GM23338 (cell line): ENCODE measurements around the gene TAGAP. TPM values are rescaled to one million over a fixed set of nuclear protein-coding genes. Genes with fewer than 3 reads are reported as not detected.

Source experiments
- ATAC-seq: fragments of 200-7000 bp; cut with Tn5 transposase; 3 replicates; pipeline ENCODE4 v1.9.1; 2020
- DNase-seq: peaks from one replicate; pipeline ENCODE4 v3.0.0-alpha.2; 2015; ENCODE audit warnings: low spot score
- H2AFZ ChIP-seq: fragments of 200-600 bp; sonication (generic); 2 replicates; pipeline ENCODE4 v1.8.0; 2016; ENCODE audit warnings: antibody characterized with exemption, mild to moderate bottlenecking, moderate library complexity
- H3F3A ChIP-seq: fragments of 200-600 bp; sonication (generic); replicated peaks from 2 replicates; pipeline ENCODE4 v1.8.0; 2017; ENCODE audit warnings: antibody characterized with exemption, mixed run types, low read depth
- H3K27ac ChIP-seq: fragments of 200-600 bp; sonication (generic); 2 replicates; pipeline ENCODE4 v1.6.1; 2016; ENCODE audit warnings: low read depth
- H3K27me3 ChIP-seq: fragments of 200-600 bp; sonication (generic); 2 replicates; pipeline ENCODE4 v1.8.0; 2016; ENCODE audit warnings: mild to moderate bottlenecking, mixed run types, moderate library complexity; ENCODE audit not compliant: insufficient read depth
- H3K36me3 ChIP-seq: fragments of 200-600 bp; sonication (generic); 2 replicates; pipeline ENCODE4 v1.8.0; 2016; ENCODE audit warnings: mild to moderate bottlenecking; ENCODE audit not compliant: insufficient read depth
- H3K4me1 ChIP-seq: fragments of 200-600 bp; sonication (generic); 2 replicates; pipeline ENCODE4 v1.8.0; 2016; ENCODE audit warnings: mild to moderate bottlenecking, moderate library complexity; ENCODE audit not compliant: insufficient read depth
- H3K4me2 ChIP-seq: fragments of 200-600 bp; sonication (generic); 2 replicates; pipeline ENCODE4 v1.7.1; 2017; ENCODE audit warnings: mixed run types
- H3K4me3 ChIP-seq: fragments of 200-600 bp; sonication (generic); 2 replicates; pipeline ENCODE4 v1.6.1; 2016; ENCODE audit warnings: mixed run types
- H3K79me2 ChIP-seq: fragments of 200-600 bp; sonication (generic); replicated peaks from 2 replicates; pipeline ENCODE4 v1.8.0; 2017; ENCODE audit warnings: mild to moderate bottlenecking; ENCODE audit not compliant: insufficient read depth
- H3K9me2 ChIP-seq: fragments of 200-600 bp; sonication (generic); 2 replicates; pipeline ENCODE4 v1.8.0; 2017; ENCODE audit not compliant: insufficient read depth
- H4K20me1 ChIP-seq: fragments of 200-600 bp; sonication (generic); replicated peaks from 2 replicates; pipeline ENCODE4 v1.8.0; 2017; ENCODE audit warnings: mild to moderate bottlenecking; ENCODE audit not compliant: insufficient read depth
- H3K27ac Mint-ChIP-seq: 2 replicates; pipeline ENCODE4 v1.8.0; 2020; ENCODE audit warnings: inconsistent platforms, mild to moderate bottlenecking, moderate library complexity, mixed read lengths
- H3K27me3 Mint-ChIP-seq: 3 replicates; pipeline ENCODE4 v1.8.0; 2022; ENCODE audit warnings: low read depth, mild to moderate bottlenecking, moderate library complexity, mixed read lengths, inconsistent platforms; ENCODE audit not compliant: insufficient read depth, poor library complexity
- H3K36me3 Mint-ChIP-seq: 3 replicates; pipeline ENCODE4 v1.8.0; 2021; ENCODE audit warnings: low read depth, mild to moderate bottlenecking, inconsistent platforms, moderate library complexity, mixed read lengths
- H3K4me1 Mint-ChIP-seq: 3 replicates; pipeline ENCODE4 v1.8.0; 2020; ENCODE audit warnings: mild to moderate bottlenecking, inconsistent platforms, mixed read lengths
- H3K4me3 Mint-ChIP-seq: 3 replicates; pipeline ENCODE4 v1.8.0; 2021; ENCODE audit warnings: moderate library complexity, mild to moderate bottlenecking, inconsistent platforms, mixed read lengths
- H3K9me3 Mint-ChIP-seq: 3 replicates; pipeline ENCODE4 v1.8.0; 2020; ENCODE audit warnings: moderate library complexity, mild to moderate bottlenecking, inconsistent platforms, mixed read lengths
- CREB1 ChIP-seq: fragments of 250-450 bp; sonication (Bioruptor Pico); IDR thresholded peaks from 2 replicates; pipeline ENCODE4 v1.5.0; 2020; ENCODE audit warnings: low read depth, mild to moderate bottlenecking, moderate library complexity
- ETS1 ChIP-seq: IDR thresholded peaks from 2 replicates; pipeline ENCODE4 v1.6.1; 2016; ENCODE audit warnings: antibody characterized with exemption
- EZH2 ChIP-seq: fragments of 200-600 bp; sonication (generic); IDR thresholded peaks from one replicate; pipeline ENCODE4 v1.8.0; 2017; ENCODE audit warnings: antibody characterized with exemption, mild to moderate bottlenecking, low read depth; ENCODE audit not compliant: unreplicated experiment
- EZH2phosphoT487 ChIP-seq: fragments of 200-600 bp; sonication (generic); IDR thresholded peaks from one replicate; pipeline ENCODE4 v1.8.1; 2018; ENCODE audit warnings: antibody characterized with exemption; ENCODE audit not compliant: unreplicated experiment
- JUNB ChIP-seq: IDR thresholded peaks from one replicate; pipeline ENCODE4 v1.6.1; 2016; ENCODE audit warnings: antibody characterized with exemption; ENCODE audit not compliant: unreplicated experiment
- NANOG ChIP-seq: IDR thresholded peaks from 2 replicates; pipeline ENCODE4 v1.6.1; 2016; ENCODE audit warnings: antibody characterized with exemption, borderline replicate concordance
- POLR2AphosphoS5 ChIP-seq: IDR thresholded peaks from 2 replicates; pipeline ENCODE4 v1.6.1; 2016; ENCODE audit warnings: antibody characterized with exemption, low read depth
- STAT1 ChIP-seq: IDR thresholded peaks from one replicate; pipeline ENCODE4 v1.6.1; 2016; ENCODE audit warnings: antibody characterized with exemption; ENCODE audit not compliant: unreplicated experiment
- ZNF331 ChIP-seq: fragments of 250-450 bp; sonication (Bioruptor Pico); IDR thresholded peaks from 2 replicates; pipeline ENCODE4 v1.5.0; 2020; ENCODE audit warnings: low read depth, mild to moderate bottlenecking, moderate library complexity
- ZNF462 ChIP-seq: fragments of 250-450 bp; sonication (Bioruptor Pico); IDR thresholded peaks from 2 replicates; pipeline ENCODE4 v1.5.0; 2020; ENCODE audit warnings: mild to moderate bottlenecking, moderate library complexity
- polyA plus RNA-seq: library from polyadenylated mRNA; unstranded; fragments of >200 nt; fragmentation: Nextera tagmentation; extraction: Ambion mirVana; gene quantifications from 2 replicates; pipeline ENCODE4 v1.2.1, GENCODE V29; 2016
- total RNA-seq: library from RNA; depleted of rRNA; stranded (reverse); fragments of >200 nt; shearing (Covaris generic); gene quantifications from 2 replicates; pipeline ENCODE4 v1.2.3, GENCODE V29; 2014
- TF ChIP-seq, protein P1 (sequence below), 2 experiments: fragments of 200-600 bp in 1 of 2; sonication (generic) in 1 of 2; conservative IDR thresholded peaks; 2 replicates each; pipeline versions ENCODE4 v1.5.1 to v1.6.1; 2016 to 2017; ENCODE audit warnings: antibody characterized with exemption in 2 of 2, low read depth in 2 of 2, mild to moderate bottlenecking in 2 of 2, moderate library complexity in 1 of 2

TAGAP gene
- total and polyA plus RNA-seq, 2 experiments from 2014 or later = not detected

- Histone ChIP-seq H3K27ac (peak overlapping the region; percentile 3; the same call in 1 of the 2 replicates), H4K20me1 (no peaks in the 10 kb centered on the region), H3F3A (no peaks in the 10 kb centered on the region), H3K27me3 (no peaks in the 10 kb centered on the region), H2AFZ (0 out of 2 replicates have a peak overlapping the region, but pooled peaks have one; percentile 30), H3K36me3 (no peaks in the 10 kb centered on the region), H3K9me2 (no peaks in the 10 kb centered on the region), H3K4me3 (peak overlapping the region; percentile 36; the same call in 1 of the 2 replicates), H3K4me2 (peak overlapping the region; percentile 55), H3K79me2 (no peaks in the 10 kb centered on the region), H3K4me1 (no peaks in the 10 kb centered on the region; the same call in 1 of the 2 replicates)
- H3K4me1 Mint-ChIP-seq = peaks cover 25% of the 10 kb centered on the region; the same call in 2 of the 3 replicates
- TF ChIP-seq, protein P1, sequence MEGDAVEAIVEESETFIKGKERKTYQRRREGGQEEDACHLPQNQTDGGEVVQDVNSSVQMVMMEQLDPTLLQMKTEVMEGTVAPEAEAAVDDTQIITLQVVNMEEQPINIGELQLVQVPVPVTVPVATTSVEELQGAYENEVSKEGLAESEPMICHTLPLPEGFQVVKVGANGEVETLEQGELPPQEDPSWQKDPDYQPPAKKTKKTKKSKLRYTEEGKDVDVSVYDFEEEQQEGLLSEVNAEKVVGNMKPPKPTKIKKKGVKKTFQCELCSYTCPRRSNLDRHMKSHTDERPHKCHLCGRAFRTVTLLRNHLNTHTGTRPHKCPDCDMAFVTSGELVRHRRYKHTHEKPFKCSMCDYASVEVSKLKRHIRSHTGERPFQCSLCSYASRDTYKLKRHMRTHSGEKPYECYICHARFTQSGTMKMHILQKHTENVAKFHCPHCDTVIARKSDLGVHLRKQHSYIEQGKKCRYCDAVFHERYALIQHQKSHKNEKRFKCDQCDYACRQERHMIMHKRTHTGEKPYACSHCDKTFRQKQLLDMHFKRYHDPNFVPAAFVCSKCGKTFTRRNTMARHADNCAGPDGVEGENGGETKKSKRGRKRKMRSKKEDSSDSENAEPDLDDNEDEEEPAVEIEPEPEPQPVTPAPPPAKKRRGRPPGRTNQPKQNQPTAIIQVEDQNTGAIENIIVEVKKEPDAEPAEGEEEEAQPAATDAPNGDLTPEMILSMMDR (conservative IDR thresholded peaks at IDR 0.05; ENCODE audit: low read depth in 2 of 2) = peak; percentile 96 to 100
- TF ChIP-seq EZH2phosphoT487 = no peak
- no peak for TF ChIP-seq EZH2
- TF ChIP-seq ZNF331 (CRISPR knock-in tag) = no peak
- TF ChIP-seq NANOG = no peak
- no peak for TF ChIP-seq POLR2AphosphoS5
- H3K4me3 Mint-ChIP-seq = peak overlapping the region; percentile 54
- no peaks in the 10 kb centered on the region for H3K27me3 Mint-ChIP-seq
- H3K27ac Mint-ChIP-seq = peak overlapping the region; percentile 96
- DNase-seq = peak; percentile 97
- H3K9me3 Mint-ChIP-seq = no peaks in the 10 kb centered on the region
- H3K36me3 Mint-ChIP-seq = no peaks in the 10 kb centered on the region
- ATAC-seq = peak; percentile 95
These were observed 2.6 kb downstream of the TAGAP start for GRCh38 chr6:159042003-159042825.

GRCh38 chr6:159041181-159041580, 3.6 kb downstream of the TAGAP start:
- Histone ChIP-seq H3K4me1 (no peaks in the 10 kb centered on the region; the same call in 1 of the 2 replicates), H3K4me2 (no peak overlapping the region), H3K79me2 (no peaks in the 10 kb centered on the region), H2AFZ (0 out of 2 replicates have a peak overlapping the region, but pooled peaks have one; percentile 30), H3K4me3 (no peak overlapping the region), H3K27ac (no peak overlapping the region), H3K27me3 (no peaks in the 10 kb centered on the region), H3F3A (no peaks in the 10 kb centered on the region), H4K20me1 (no peaks in the 10 kb centered on the region), H3K36me3 (no peaks in the 10 kb centered on the region), H3K9me2 (no peaks in the 10 kb centered on the region)
- Mint-ChIP-seq H3K36me3 (no peaks in the 10 kb centered on the region), H3K27ac (no peak overlapping the region), H3K27me3 (peaks cover 3% of the 10 kb centered on the region), H3K4me1 (peaks cover 25% of the 10 kb centered on the region; the same call in 2 of the 3 replicates), H3K9me3 (no peaks in the 10 kb centered on the region), H3K4me3 (no peak overlapping the region)
- no peak for ATAC-seq
- DNase-seq = no peak
- no peak for TF ChIP-seq CREB1 (CRISPR knock-in tag)
- TF ChIP-seq ETS1 = no peak
- TF ChIP-seq STAT1 = no peak
- TF ChIP-seq EZH2 = no peak
- TF ChIP-seq ZNF462 (CRISPR knock-in tag) = no peak
- TF ChIP-seq POLR2AphosphoS5 = no peak
- no peak for TF ChIP-seq JUNB
- no peak for TF ChIP-seq EZH2phosphoT487
- no peak for TF ChIP-seq NANOG
